DOHH2 (cell line): Measurements from ENCODE around the gene SRPRA.

Source experiments
- H3F3A ChIP-seq: fragments of 200-600 bp; sonication (generic), shearing (Covaris generic); 2 replicates; pipeline ENCODE4 v1.6.0; 2016; ENCODE audit warnings: antibody characterized with exemption, mild to moderate bottlenecking; ENCODE audit not compliant: control insufficient read depth, insufficient read depth
- H3K27ac ChIP-seq: fragments of 200-600 bp; sonication (generic); 2 replicates; pipeline ENCODE4 v1.5.1; 2014; ENCODE audit warnings: low read depth, mild to moderate bottlenecking, low read length, moderate library complexity
- H3K27me3 ChIP-seq: fragments of 200-600 bp; sonication (generic); 2 replicates; pipeline ENCODE4 v1.6.1; 2014; ENCODE audit warnings: mild to moderate bottlenecking, low read length, mixed read lengths; ENCODE audit not compliant: control insufficient read depth
- H3K36me3 ChIP-seq: fragments of 200-600 bp; sonication (generic); 2 replicates; pipeline ENCODE4 v1.6.1; 2014; ENCODE audit warnings: mild to moderate bottlenecking, low read length, moderate library complexity, mixed read lengths; ENCODE audit not compliant: control insufficient read depth
- H3K4me1 ChIP-seq: fragments of 200-600 bp; sonication (generic); 2 replicates; pipeline ENCODE4 v1.6.1; 2014; ENCODE audit warnings: mild to moderate bottlenecking, low read length, mixed read lengths; ENCODE audit not compliant: control insufficient read depth
- H3K4me2 ChIP-seq: fragments of 200-600 bp; sonication (generic); 2 replicates; pipeline ENCODE4 v1.6.0; 2014; ENCODE audit warnings: mild to moderate bottlenecking, low read length, moderate library complexity
- H3K4me3 ChIP-seq: fragments of 200-600 bp; sonication (generic); 2 replicates; pipeline ENCODE4 v1.5.1; 2014; ENCODE audit warnings: mild to moderate bottlenecking, low read length, mixed read lengths
- H3K79me2 ChIP-seq: fragments of 200-600 bp; sonication (generic); 2 replicates; pipeline ENCODE4 v1.6.1; 2014; ENCODE audit warnings: mild to moderate bottlenecking, low read length, mixed read lengths; ENCODE audit not compliant: control insufficient read depth
- H3K9me2 ChIP-seq: fragments of 200-600 bp; sonication (generic); replicated peaks from 2 replicates; pipeline ENCODE4 v1.6.1; 2014; ENCODE audit warnings: mild to moderate bottlenecking, low read length, mixed read lengths; ENCODE audit not compliant: control insufficient read depth
- H3K9me3 ChIP-seq: fragments of 200-600 bp; sonication (generic); 2 replicates; pipeline ENCODE4 v1.6.1; 2014; ENCODE audit warnings: antibody characterized with exemption, low read length, mixed read lengths; ENCODE audit not compliant: control insufficient read depth, insufficient read depth
- H4K20me1 ChIP-seq: fragments of 200-600 bp; sonication (generic); 2 replicates; pipeline ENCODE4 v1.6.0; 2014; ENCODE audit warnings: low read depth, mild to moderate bottlenecking, antibody characterized with exemption, low read length, moderate library complexity; ENCODE audit not compliant: control insufficient read depth, insufficient read depth
- CTCF ChIP-seq: fragments of 200-600 bp; sonication (generic); IDR thresholded peaks from one replicate; pipeline ENCODE4 v1.5.1; 2014; ENCODE audit warnings: antibody characterized with exemption, mild to moderate bottlenecking, low read depth, low read length; ENCODE audit not compliant: poor library complexity, severe bottlenecking
- EZH2phosphoT487 ChIP-seq: fragments of 200-600 bp; sonication (generic); IDR thresholded peaks from 2 replicates; pipeline ENCODE4 v1.6.1; 2017; ENCODE audit warnings: borderline replicate concordance, mild to moderate bottlenecking, antibody characterized with exemption, low read length, moderate library complexity, mixed read lengths

The SRPRA gene

GRCh38 chr11:126282736-126283591 lies 14.3 kb upstream of the SRPRA start, which contains the start of gene TIRAP:
TIRAP (plus strand) TSS chr11:126283093; CDS start chr11:126290895, 7,802 bp downstream.
- H3K9me3 ChIP-seq = no peaks in the 10 kb centered on the region
- H3K4me3 ChIP-seq = peak within 1 kb of the TSS; percentile 80
- no peaks in the 10 kb centered on the region for H4K20me1 ChIP-seq
- peaks cover 5% of the 10 kb centered on the region; the same call in 1 of the 2 replicates for H3K36me3 ChIP-seq
- no peaks in the 10 kb centered on the region for H3K9me2 ChIP-seq
- H3K27me3 ChIP-seq = no peaks in the 10 kb centered on the region
- H3K4me2 ChIP-seq = peak within 1 kb of the TSS; percentile 79
- H3K79me2 ChIP-seq = peaks cover 16% of the 10 kb centered on the region
- peaks cover 15% of the 10 kb centered on the region; the same call in 1 of the 2 replicates for H3F3A ChIP-seq
- peak within 1 kb of the TSS; percentile 42 for H3K27ac ChIP-seq
- TF ChIP-seq EZH2phosphoT487 (no peak), CTCF (no peak)
- peaks cover 49% of the 10 kb centered on the region for H3K4me1 ChIP-seq

GRCh38 chr11:126282361-126282735 lies 13.7 kb upstream of the SRPRA start:
- H3K4me3 ChIP-seq = peak overlapping the region; percentile 80
- 0 out of 2 replicates have a peak overlapping the region, but pooled peaks have one; percentile 42 for H3K27ac ChIP-seq
- no peaks in the 10 kb centered on the region for H3K9me2 ChIP-seq
- H3K4me1 ChIP-seq = peaks cover 49% of the 10 kb centered on the region
- no peaks in the 10 kb centered on the region for H3K27me3 ChIP-seq
- TF ChIP-seq EZH2phosphoT487 = no peak
- no peak for TF ChIP-seq CTCF
- peaks cover 15% of the 10 kb centered on the region; the same call in 1 of the 2 replicates for H3F3A ChIP-seq
- H3K79me2 ChIP-seq = peaks cover 16% of the 10 kb centered on the region
- H3K36me3 ChIP-seq = peaks cover 12% of the 10 kb centered on the region; the same call in 1 of the 2 replicates
- peak overlapping the region; percentile 79 for H3K4me2 ChIP-seq
- no peaks in the 10 kb centered on the region for H3K9me3 ChIP-seq
- H4K20me1 ChIP-seq = no peaks in the 10 kb centered on the region

- Histone ChIP-seq H3K9me3 (no peaks in the 10 kb centered on the region), H3K79me2 (peaks cover 16% of the 10 kb centered on the region), H3K36me3 (peaks cover 17% of the 10 kb centered on the region), H3K9me2 (no peaks in the 10 kb centered on the region), H3K4me2 (peak overlapping the region; percentile 79), H3K27ac (no peak overlapping the region), H3K4me3 (peak overlapping the region; percentile 80), H3K4me1 (peaks cover 49% of the 10 kb centered on the region), H3K27me3 (no peaks in the 10 kb centered on the region), H4K20me1 (no peaks in the 10 kb centered on the region), H3F3A (peaks cover 15% of the 10 kb centered on the region; the same call in 1 of the 2 replicates)
- TF ChIP-seq EZH2phosphoT487 = no peak
- no peak for TF ChIP-seq CTCF
Measured at GRCh38 chr11:126281666-126282175, 13.0 kb upstream of the SRPRA start.
